GM19099 (cell line): ENCODE measurements around the gene LUZP1.
A peak's percentile ranks its signal among the peaks of the same experiment; 100 is the strongest.

Source experiments
- POLR2A ChIP-seq: IDR thresholded peaks from 3 replicates; pipeline ENCODE4 v1.6.1; 2011; ENCODE audit warnings: low read depth; ENCODE audit not compliant: insufficient read length; ENCODE audit errors: extremely low read depth

The LUZP1 gene

DNA sequence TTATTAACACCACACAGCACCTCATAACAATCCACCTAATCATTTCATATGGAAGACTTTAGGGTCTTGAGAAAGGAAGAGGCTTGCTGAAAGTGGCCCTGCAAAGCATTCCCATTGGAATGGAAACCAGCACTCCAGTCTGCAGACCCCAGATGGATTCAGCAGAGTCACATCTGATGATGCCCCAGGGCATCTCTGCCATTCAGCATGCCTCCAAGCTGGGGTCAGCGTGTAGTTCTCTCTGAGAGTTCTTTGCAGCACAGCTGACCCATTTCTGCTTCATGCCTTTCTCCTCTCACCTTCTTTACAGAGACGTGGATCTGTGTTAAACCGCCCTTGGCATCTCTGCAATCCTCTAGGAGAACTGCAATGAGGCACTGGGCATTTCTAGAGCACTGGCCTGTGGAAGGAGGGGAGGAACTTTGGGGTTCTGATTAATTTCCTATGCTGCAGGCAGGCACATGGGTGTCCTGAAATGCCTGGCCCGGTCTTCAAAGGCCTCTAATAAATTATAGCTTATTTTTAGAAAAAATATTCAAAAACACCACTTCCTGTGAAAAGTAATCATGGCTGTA lies 2.6 kb upstream of the LUZP1 start:
- no peak for TF ChIP-seq POLR2A

DNA sequence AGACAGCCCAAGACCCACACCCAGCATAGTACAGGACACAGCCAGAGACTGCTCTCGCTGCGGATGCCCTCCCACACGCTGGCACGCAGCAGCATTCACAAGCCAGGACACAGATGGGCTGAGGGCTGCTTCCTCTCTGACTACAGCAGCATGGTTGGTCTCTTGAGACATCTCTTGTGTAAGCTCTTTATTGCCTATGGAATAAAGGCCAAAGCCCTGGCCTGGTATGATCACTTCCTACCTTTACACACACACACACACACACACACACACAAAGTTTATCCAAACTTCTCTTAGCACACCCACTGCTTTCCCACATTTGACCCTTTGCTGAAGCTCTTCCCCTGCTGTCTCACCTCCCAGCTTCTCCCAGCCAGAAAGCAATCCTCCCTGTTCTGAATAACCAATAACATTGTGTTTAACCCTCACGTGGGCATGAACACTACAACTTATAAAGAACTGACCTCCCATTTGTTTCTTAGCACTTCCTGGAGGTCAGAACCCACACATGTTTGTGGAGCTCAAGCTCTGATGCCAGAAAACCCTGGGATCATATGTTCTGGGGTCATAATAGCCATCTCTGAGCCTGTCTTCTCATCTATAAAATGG lies 1.2 kb upstream of the LUZP1 start:
- peak; percentile 31 for TF ChIP-seq POLR2A

GRCh38 chr1:23169195-23169575 lies 529 bp upstream of the LUZP1 start:
- no peak for TF ChIP-seq POLR2A

- no peak for TF ChIP-seq POLR2A
These were observed 594 bp downstream of the LUZP1 start for GRCh38 chr1:23168079-23168444.

- no peak for TF ChIP-seq POLR2A
These were observed 1.1 kb downstream of the LUZP1 start for GRCh38 chr1:23167353-23168078.

GRCh38 chr1:23166854-23167253 lies 1.8 kb downstream of the LUZP1 start:
- TF ChIP-seq POLR2A: no peak

- TF ChIP-seq POLR2A: no peak
These were observed 5.3 kb downstream of the LUZP1 start for GRCh38 chr1:23163395-23163794.

DNA sequence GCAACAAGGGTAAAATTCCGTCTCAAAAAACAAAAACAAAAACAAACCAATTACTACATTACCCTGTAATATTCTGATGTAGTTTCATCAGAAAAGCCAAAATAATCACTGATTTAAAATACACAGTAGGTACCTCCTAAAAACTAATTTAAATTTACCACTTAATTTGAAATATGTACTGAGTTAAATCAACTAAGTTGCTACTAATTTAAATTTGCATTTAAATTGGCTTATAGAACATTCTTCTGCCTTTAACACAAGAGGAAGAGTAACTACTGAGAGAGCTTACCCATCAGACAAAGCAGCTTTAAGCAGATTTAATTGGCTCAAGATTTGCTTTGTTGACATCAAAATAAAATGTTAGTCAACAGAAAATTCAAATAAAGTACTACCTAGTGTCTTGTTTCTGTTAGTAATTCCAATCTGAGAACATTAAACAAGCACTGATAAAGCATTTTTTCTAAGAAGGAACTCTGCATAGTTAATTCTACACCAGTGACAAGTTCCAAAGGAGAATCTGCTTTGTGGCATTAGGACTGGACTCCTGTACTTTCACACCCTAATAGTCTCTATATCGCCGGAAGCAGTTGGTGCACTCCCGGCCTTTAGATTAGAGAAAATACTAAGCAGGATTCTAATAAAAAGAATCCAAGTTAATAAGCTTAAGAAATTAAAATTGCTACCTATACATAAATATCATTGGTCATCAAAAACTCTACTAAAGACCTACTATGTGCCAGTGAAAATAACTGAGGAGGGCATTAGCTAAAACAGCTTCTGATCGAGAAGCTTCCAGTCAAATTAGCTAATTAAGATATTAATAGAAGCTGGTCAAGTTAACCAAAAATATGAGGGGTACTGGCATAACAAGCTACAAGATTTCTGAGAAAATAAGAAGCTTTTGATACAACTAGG lies 8.4 kb downstream of the LUZP1 start:
- TF ChIP-seq POLR2A: no peak

DNA sequence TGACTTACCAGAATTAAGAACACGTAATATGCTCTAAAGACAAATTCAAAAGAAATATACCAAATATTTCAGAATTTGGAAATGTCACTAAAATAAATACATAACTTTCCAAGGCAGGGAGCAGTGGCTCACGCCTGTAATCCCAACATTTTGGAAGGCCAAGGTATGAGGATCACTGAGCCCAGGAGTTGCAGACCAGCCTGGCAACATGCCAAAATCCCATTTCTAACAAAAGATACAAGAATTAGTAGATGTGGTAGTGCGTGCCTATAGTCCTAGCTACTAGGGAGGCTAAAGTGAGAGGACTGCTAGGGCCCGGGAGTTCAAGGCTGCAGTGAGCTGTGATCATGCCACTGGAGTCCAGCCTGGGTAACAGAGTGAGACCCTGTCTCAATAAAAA lies 11.7 kb downstream of the LUZP1 start:
- TF ChIP-seq POLR2A: no peak

DNA sequence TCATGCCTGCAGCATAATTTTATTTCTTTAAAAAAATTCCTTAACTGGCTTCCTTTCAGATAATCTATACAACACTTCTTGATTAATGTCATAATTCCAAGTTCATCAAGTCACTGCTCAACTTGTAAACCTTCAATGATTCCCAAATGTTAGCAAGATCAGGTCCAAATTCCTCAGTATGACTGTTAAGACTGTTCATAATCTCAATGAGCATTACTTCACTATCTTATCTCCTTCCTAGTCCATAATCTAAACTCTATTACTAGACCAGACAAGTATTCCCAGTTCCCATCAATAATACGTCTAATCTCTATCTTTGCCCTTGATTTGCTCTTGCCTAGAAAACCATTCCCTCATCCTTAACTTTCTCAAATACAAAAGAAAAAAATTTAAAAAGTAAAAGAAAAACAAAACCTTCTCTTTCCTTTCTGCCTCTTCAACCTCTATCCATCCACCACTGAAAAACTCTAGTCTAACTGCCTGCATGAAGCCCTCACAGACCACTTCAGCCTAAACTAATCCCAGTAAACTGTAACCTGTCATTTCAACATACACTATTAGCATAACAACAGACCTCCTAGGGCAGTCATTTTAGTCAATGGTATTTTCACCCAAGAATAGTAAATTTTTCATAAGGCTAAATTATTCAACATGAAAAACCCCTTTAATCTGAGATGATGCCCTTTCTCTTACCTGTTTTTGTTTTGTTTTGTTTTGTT lies 15.5 kb downstream of the LUZP1 start:
- no peak for TF ChIP-seq POLR2A

- no peak for TF ChIP-seq POLR2A
These were observed 17.9 kb downstream of the LUZP1 start for GRCh38 chr1:23150742-23151141.

DNA sequence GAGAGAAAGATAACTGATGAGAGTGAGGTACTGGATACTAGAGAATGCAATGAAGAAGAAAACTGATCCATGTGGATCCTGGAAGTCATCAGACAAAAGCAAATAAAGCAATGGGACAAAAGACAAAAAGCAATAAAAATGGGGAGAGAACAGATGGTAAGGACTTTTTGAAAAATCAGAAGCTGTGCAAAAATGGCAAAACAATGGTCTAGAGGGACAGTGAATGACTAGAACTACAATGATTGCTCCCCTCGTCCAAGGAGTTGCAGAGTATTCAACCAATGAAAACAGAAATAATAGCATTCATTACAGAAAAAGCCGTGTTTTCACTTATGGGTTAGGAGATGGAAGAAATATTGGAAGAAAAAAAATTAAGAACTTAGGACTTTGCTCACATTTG lies 18.5 kb downstream of the LUZP1 start:
- TF ChIP-seq POLR2A: no peak

GRCh38 chr1:23149114-23149513 lies 19.5 kb downstream of the LUZP1 start:
- peak; percentile 7 for TF ChIP-seq POLR2A

DNA sequence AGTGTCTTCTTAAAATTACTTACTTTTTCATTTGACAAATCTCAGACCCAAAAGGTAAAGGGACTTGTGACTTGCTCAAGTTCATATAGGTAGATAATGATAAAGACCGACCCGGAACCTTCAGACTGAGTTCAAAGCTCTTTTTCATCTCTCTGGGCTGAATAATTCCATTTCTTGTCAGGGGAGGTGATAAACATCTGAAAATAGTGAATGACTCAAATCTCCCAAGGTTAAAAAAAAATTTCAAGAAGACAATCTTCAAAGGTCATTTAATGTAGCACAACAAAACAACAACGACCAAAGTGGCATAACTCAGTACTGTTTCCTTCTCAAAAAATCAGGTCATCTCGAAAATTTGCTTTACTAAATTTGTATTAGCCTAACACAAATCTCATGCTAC lies 20.6 kb downstream of the LUZP1 start:
- no peak for TF ChIP-seq POLR2A
